ENCODE data around the gene NCR3LG1.
"Not testable (repeated sequence)": the region's sequence is repeated elsewhere in the genome, so short reads cannot be mapped to it uniquely, and the experiment has no call there.

NCR3LG1 gene

DNA sequence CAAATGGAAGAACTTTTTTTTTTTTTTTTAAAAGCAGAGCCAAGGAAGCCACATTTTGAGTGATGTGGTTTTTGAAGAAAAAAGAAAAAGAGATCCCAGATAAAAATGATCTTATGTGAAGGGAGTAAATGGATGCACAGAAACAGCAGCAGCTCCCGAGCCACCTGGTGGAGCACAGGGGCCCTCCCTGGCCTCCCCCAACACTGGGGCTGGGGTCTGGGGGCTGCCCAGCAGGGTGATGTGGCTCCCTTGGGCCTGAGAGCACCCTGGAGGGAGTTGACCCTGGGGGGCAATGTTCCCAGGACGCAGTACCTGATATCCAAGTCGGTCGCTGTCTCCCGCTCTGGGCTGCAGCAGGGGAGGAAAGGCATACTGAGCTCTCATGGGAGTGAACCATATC lies 63.4 kb downstream of the NCR3LG1 start:
- TF ChIP-seq, protein P1, sequence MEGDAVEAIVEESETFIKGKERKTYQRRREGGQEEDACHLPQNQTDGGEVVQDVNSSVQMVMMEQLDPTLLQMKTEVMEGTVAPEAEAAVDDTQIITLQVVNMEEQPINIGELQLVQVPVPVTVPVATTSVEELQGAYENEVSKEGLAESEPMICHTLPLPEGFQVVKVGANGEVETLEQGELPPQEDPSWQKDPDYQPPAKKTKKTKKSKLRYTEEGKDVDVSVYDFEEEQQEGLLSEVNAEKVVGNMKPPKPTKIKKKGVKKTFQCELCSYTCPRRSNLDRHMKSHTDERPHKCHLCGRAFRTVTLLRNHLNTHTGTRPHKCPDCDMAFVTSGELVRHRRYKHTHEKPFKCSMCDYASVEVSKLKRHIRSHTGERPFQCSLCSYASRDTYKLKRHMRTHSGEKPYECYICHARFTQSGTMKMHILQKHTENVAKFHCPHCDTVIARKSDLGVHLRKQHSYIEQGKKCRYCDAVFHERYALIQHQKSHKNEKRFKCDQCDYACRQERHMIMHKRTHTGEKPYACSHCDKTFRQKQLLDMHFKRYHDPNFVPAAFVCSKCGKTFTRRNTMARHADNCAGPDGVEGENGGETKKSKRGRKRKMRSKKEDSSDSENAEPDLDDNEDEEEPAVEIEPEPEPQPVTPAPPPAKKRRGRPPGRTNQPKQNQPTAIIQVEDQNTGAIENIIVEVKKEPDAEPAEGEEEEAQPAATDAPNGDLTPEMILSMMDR (IDR thresholded peaks at IDR 0.05; ENCODE audit: borderline replicate concordance, insufficient read depth, low read depth, low read length), result no peak
- no peak overlapping the region for H3K4me3 ChIP-seq (ENCODE audit: low read depth, low read length)

DNA sequence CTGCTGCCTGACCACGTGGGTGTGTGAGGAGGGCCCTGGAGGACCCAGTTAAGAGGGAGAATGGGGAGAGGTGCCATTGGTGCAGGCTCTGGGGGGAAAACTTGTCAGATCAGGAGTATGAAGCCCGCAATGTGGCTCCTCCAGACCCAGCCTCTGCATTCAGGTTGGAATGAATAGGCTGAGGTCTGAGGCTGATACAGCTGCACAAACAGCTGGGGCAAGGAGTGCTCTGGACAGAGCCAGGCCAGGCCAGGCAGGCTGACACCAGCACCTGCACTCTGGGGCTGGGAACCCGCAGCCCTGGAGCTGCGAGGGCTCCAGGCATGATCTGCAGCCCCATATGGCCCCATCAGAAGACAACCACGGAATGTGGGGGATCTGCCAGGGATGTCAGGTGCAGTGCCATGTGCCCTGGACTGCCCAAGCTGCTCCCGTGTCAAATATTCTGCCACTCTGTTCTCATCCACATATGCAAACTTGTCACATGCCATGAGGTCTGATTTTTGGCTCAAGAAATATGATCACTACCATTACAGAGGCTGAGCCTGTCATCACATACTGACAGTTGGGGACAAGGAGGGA lies 64.0 kb downstream of the NCR3LG1 start:
- no peak overlapping the region for H3K4me3 ChIP-seq (ENCODE audit: low read depth, low read length)
- TF ChIP-seq, protein P1 (IDR thresholded peaks at IDR 0.05; ENCODE audit: borderline replicate concordance, insufficient read depth, low read depth, low read length), result no peak

DNA sequence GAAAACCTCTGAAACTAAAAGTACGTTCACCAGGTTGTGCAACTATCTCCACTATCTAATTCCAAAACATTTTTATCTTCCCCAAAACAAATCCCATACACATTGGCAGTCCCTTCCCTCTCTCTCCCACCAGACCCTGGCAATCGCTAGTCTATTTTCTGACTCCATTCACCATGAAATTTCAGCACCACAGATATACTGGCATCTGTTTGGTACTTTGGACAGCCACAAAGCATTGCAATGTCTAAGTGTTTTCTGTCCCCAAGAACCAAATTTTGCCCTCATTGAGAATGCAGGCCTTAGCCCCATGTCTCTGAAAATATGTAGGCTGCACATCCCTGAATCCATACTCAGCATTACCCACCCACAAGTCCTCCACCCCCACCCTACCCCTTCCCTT lies 64.9 kb downstream of the NCR3LG1 start:
- H3K4me3 ChIP-seq (ENCODE audit: low read depth, low read length), result no peak overlapping the region
- TF ChIP-seq, protein P1 (IDR thresholded peaks at IDR 0.05; ENCODE audit: borderline replicate concordance, insufficient read depth, low read depth, low read length), result no peak

DNA sequence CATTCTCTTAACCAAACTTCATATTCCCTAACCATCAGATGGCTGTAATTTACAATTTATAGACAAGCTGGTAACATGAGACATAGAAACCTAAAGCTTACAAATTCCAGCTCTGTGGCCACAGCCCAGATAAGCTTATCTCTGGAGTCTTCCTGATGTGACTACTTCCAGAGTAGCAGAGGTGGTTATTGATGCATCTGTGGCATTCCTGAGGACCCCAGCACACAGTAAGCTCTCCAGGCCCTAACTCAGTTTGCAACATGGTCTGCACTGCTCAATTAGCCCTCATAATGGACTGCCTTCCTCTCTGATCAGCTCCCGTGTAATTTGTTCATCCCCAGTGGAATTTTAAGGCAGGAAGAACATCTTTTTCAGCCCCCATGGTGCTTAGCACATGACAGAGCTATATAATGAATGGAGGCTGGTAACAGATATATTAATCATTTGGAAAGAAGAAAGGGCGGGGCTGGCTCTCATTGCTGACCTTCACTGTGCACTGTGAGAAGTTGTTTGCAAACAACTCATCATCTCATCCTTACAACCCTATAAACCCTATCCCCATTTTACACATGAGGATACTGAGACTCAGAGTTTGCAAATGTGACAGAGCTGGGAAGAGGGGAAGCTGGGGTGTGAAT lies 67.0 kb downstream of the NCR3LG1 start:
- TF ChIP-seq, protein P1 (IDR thresholded peaks at IDR 0.05; ENCODE audit: borderline replicate concordance, insufficient read depth, low read depth, low read length), result no peak
- H3K4me3 ChIP-seq (ENCODE audit: low read depth, low read length), result no peak overlapping the region

DNA sequence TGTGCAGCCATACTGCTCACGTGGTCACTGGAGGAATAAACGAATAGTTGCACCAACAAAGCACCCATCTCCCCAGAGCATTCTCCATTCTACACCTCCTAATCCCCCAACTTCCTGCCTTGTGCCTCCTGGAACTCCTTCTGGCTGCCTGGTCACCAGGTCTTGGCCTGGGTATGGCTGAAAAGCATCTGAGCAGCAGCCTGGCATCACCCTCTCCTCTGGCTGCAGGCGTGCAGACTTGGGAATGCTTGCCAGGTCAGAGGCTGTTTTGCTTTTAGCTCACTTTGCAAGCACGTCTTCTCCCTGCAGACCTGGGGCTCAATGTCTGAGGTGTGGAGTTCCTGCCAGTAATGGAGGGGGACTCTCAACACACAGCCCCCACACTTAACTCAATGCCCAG lies 70.2 kb downstream of the NCR3LG1 start:
- TF ChIP-seq, protein P1 (IDR thresholded peaks at IDR 0.05; ENCODE audit: borderline replicate concordance, insufficient read depth, low read depth, low read length), result no peak
- no peak overlapping the region for H3K4me3 ChIP-seq (ENCODE audit: low read depth, low read length)

DNA sequence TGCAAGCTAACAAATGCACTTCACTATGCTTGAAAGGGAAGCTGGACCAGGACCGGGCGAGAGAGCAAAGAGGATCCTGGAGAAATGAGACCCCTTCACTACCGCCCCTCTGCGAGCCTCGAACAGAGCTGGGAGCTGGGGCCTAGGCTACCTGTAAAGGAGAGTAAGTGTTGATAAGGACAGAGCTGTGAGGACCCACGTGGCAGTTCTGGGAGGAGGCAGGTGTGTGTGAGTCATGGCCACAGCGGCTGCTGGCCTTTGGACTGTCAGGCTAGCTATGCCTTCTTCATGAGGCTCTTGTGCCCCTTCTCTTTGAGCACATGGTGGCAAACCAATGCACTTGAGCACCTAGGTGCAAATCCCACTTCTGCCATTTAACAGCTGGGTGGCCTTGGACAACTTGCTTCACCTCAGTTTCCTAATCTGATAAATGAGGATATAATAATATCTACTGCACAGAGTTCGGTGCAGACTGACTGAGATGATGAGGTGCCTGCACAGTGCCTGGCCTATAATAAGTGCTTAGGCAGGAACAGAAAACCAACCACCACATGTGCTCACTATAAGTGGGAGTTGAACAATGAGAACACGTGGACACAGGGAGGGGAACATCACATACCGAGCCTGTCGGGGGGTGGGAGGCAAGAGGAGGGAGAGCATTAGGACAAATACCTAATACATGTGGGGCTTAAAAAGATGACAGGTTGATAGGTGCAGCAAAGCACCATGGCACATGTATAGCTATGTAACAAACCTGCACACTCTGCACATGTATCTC lies 72.1 kb downstream of the NCR3LG1 start:
- TF ChIP-seq, protein P1 (IDR thresholded peaks at IDR 0.05; ENCODE audit: borderline replicate concordance, insufficient read depth, low read depth, low read length), result no peak
- no peak overlapping the region for H3K4me3 ChIP-seq (ENCODE audit: low read depth, low read length)

DNA sequence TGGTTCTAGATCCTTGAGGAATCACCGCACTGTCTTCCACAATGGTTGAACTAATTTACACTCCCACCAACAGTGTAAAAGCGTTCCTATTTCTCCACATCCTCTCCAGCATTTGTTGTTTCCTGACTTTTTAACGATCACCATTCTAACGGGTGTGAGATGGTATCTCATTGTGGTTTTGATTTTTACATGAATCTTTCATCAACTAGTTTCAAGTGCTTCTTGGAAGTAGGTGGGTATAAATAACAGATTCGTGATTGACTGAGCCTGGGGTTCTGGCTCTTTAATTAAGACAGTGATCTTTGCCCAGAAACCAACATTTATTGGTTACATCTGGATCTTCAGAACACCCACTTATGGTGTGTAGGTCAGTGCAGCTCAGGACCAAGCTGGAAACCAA lies 74.6 kb downstream of the NCR3LG1 start:
- H3K4me3 ChIP-seq (ENCODE audit: low read depth, low read length), result not testable (repeated sequence)
